Gastroesophageal sphincter (tissue), 3 donors: ENCODE data around the gene RFX6.

ENCODE experiments used
- CTCF ChIP-seq, 4 experiments: fragments of 200-600 bp in 2 of 4; fragments of 450-650 bp in 2 of 4; sonication (generic) in 1 of 4; IDR thresholded peaks; one replicate each; pipeline ENCODE4 v1.5.1; 2017 to 2019; ENCODE audit warnings: antibody characterized with exemption in 4 of 4, mild to moderate bottlenecking in 2 of 4, moderate library complexity in 2 of 4
- POLR2A ChIP-seq, 2 donors: fragments of 450-650 bp; IDR thresholded peaks; one replicate each; pipeline ENCODE4 v1.6.1; 2017; ENCODE audit warnings: antibody characterized with exemption in 2 of 2, mild to moderate bottlenecking in 2 of 2, moderate library complexity in 1 of 2

- no peak for TF ChIP-seq CTCF (IDR thresholded peaks at IDR 0.05)
- TF ChIP-seq POLR2A (IDR thresholded peaks at IDR 0.05): no peak
Observed at GRCh38 chr6:116888732-116889360, 11.8 kb downstream of the RFX6 start.
